Kidney (tissue), 14 donors: Measurements from ENCODE around the gene ACOT8. TPM values are rescaled to one million over a fixed set of nuclear protein-coding genes. Genes with fewer than 3 reads are reported as not detected.
A peak's percentile ranks its signal among the peaks of the same experiment; 100 is the strongest.

Source experiments
- DNase-seq, 5 donors: peaks; one replicate each; pipeline ENCODE4 v3.0.0-alpha.2; 2013 to 2020
- FAIRE-seq: peaks from 2 replicates; lab custom pipeline; 2012; peaks lifted over from hg19 to GRCh38; lab: Jason Lieb, UNC
- H3K27ac ChIP-seq, 2 donors: one replicate each; pipeline ENCODE4 v1.7.0; 2013; ENCODE audit warnings: low read depth in 2 of 2, low read length in 2 of 2, inconsistent platforms in 1 of 2
- H3K27me3 ChIP-seq: one replicate; pipeline ENCODE4 v1.7.1; 2013; ENCODE audit warnings: low read length, inconsistent platforms; ENCODE audit not compliant: control insufficient read depth, insufficient read depth
- H3K36me3 ChIP-seq, 3 donors: one replicate each; pipeline versions ENCODE4 v1.7.0 to v1.7.1; 2013; ENCODE audit warnings: low read length in 3 of 3, control low read depth in 1 of 3, inconsistent platforms in 1 of 3; ENCODE audit not compliant: insufficient read depth in 3 of 3, control insufficient read depth in 2 of 3
- H3K4me1 ChIP-seq, 3 donors: one replicate each; pipeline versions ENCODE4 v1.7.0 to v1.7.1; 2013; ENCODE audit warnings: low read length in 3 of 3, inconsistent platforms in 1 of 3, low read depth in 1 of 3; ENCODE audit not compliant: control insufficient read depth in 2 of 3, insufficient read depth in 2 of 3
- H3K4me3 ChIP-seq, 3 donors: one replicate each; pipeline versions ENCODE4 v1.7.0 to v1.8.1; 2013; ENCODE audit warnings: low read length in 3 of 3, control low read depth in 1 of 3, inconsistent platforms in 1 of 3
- H3K9ac ChIP-seq, 3 donors: one replicate each; pipeline versions ENCODE4 v1.7.0 to v1.7.1; 2013; ENCODE audit warnings: low read length in 3 of 3, control low read depth in 1 of 3, inconsistent platforms in 1 of 3
- H3K9me3 ChIP-seq, 3 donors: one replicate each; pipeline versions ENCODE4 v1.7.0 to v1.7.1; 2013; ENCODE audit warnings: low read length in 3 of 3, control low read depth in 1 of 3, inconsistent platforms in 1 of 3; ENCODE audit not compliant: control insufficient read depth in 2 of 3, insufficient read depth in 1 of 3
- intact Hi-C: fragments of 100-400 bp; cut with DNase I; formaldehyde crosslinking; loops from one replicate; pipeline ENCODE4 v1.11.1; 2022
- polyA plus RNA-seq: library from polyadenylated mRNA; stranded (reverse); fragments of 350-450 nt; fragmentation: Illumina TruSeq; extraction: RNeasy Lipid Tissue Mini Kit (QIAGEN cat#74804); gene quantifications from one replicate; pipeline ENCODE4 v1.2.3, GENCODE V29; 2014; ENCODE audit warnings: low read depth, low replicate concordance; ENCODE audit not compliant: insufficient read depth
- total RNA-seq: library from RNA; stranded (reverse); fragmentation: NEBNext Ultra II Directional; extraction: Animal tissue kit (Norgen Biotek cat#: 25700); gene quantifications from one replicate; pipeline ENCODE4 v1.2.1, GENCODE V29; 2021
- TF ChIP-seq, protein P1 (sequence below): IDR thresholded peaks from 3 replicates; pipeline ENCODE4 v1.5.1; 2012; ENCODE audit warnings: mild to moderate bottlenecking, moderate library complexity, borderline replicate concordance; ENCODE audit not compliant: insufficient read depth; ENCODE audit errors: extremely low read depth
- donor health status: control.
- donor health status: control.
- donor health status: control.
- donor health status: control.
- donor health status: control.
- donor health status: DM: yes; HTN: yes; CAD: no.
- donor health status: Normal renal cell carcinoma (clear cell type).

Gene ACOT8
- total and polyA plus RNA-seq, 2 donors from 2014 or later = 22.1 to 71.0 TPM

DNA sequence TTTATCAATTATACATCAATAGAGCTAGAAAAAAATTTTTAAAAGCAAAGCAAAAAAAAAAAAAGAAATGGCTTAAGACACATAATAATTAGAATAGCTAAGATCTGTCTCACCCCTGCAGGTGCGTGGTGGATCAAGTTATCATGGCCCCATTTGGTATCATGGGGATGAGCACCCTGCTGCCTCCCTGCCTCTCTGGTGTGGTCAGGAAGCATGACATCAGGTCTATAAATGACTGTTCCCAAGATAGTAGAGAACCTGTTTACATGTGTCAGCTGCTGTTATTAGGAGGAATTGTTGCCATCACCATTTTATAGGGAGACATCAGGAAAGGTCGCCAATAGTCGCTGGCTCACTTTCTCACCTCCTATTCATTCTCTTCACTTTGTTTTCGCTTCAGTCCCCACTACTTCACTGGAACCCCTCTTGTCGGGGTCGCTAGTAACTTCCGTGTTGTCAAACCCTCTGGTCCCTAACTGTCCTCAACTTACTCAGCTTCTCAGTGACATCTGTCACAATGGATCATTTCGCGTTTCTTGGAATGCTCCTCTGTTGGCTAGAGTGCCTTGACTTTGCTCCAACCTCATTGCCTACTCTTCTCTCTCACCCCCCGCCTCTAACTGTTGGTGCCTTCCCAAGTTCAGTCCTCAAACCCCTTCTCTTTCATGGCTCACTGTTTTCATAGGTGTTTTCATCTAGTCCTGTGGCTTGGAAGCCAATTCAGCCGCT, 60.7 kb downstream of the ACOT8 start:
- TF ChIP-seq, protein P1, sequence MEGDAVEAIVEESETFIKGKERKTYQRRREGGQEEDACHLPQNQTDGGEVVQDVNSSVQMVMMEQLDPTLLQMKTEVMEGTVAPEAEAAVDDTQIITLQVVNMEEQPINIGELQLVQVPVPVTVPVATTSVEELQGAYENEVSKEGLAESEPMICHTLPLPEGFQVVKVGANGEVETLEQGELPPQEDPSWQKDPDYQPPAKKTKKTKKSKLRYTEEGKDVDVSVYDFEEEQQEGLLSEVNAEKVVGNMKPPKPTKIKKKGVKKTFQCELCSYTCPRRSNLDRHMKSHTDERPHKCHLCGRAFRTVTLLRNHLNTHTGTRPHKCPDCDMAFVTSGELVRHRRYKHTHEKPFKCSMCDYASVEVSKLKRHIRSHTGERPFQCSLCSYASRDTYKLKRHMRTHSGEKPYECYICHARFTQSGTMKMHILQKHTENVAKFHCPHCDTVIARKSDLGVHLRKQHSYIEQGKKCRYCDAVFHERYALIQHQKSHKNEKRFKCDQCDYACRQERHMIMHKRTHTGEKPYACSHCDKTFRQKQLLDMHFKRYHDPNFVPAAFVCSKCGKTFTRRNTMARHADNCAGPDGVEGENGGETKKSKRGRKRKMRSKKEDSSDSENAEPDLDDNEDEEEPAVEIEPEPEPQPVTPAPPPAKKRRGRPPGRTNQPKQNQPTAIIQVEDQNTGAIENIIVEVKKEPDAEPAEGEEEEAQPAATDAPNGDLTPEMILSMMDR = no peak
- Histone ChIP-seq H3K4me3 (no peak overlapping the region), H3K4me1 (peaks cover 0 to 7% (median 5%) of the 10 kb centered on the region in 3 donors), H3K36me3 (peaks cover 4 to 20% (median 18%) of the 10 kb centered on the region in 3 donors), H3K9ac (no peak overlapping the region), H3K27me3 (no peaks in the 10 kb centered on the region), H3K9me3 (no peaks in the 10 kb centered on the region), H3K27ac (no peak overlapping the region)
- intact Hi-C loops = no loop called here
- FAIRE-seq (no peak), DNase-seq (no peak)

DNA sequence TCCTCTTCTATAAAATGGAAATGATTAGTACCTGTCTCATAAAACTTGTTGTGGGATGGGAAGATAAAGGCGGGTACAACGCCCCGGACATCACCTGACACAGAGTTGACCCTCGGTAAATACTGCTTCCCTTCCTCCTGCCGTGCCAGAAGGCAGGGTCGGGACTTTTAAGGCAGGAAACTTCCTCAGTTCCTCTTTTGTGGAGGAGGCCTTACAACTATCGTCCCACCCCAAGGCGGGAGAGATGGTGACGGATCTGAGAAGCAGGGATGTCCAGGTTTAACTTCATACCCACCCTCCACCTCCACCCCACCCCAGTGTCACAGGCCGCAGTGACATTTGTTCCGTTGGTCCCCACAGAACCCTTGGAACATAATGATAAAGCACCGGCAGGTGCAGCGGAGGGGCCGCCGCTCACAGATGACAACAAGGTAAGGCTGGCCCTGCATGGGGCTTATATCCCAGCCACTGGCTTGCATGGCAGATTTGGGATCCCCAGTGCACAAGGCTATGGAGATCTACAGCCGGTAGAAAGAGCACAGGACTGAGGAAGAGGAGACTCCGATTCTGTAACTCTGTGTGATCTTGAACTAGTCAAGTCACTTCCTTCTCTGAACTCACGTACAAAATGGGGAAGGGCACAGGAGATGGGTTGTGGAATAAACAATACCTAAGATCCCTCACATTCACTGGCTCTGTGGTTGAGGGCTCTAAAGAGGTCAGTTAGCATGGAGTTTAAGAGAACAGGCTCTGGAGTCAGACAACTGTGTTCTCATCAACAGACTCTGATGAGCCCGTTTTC, 64.7 kb downstream of the ACOT8 start:
- H3K9me3 ChIP-seq = no peaks in the 10 kb centered on the region
- intact Hi-C loops = no loop called here
- peak overlapping the region; percentile 89 to 94 (median 93) for H3K4me3 ChIP-seq
- DNase-seq (peak in 2 of 5 donors; percentile 15 to 36), FAIRE-seq (no peak)
- H3K9ac ChIP-seq = peak overlapping the region; percentile 76 to 94 (median 78)
- peaks cover 4 to 17% (median 11%) of the 10 kb centered on the region in 3 donors for H3K36me3 ChIP-seq
- TF ChIP-seq, protein P1 = no peak
- peaks cover 0 to 7% (median 5%) of the 10 kb centered on the region in 3 donors for H3K4me1 ChIP-seq
- H3K27me3 ChIP-seq = no peaks in the 10 kb centered on the region
- peak overlapping the region; percentile 82 to 85 for H3K27ac ChIP-seq

Other genes with a start within 250 kb of the ACOT8 start
- not detected for gene WFDC10A, start 227.7 kb downstream of the ACOT8 start, total RNA-seq
- not detected for gene WFDC10A, start 227.7 kb downstream of the ACOT8 start, polyA plus RNA-seq
- gene WFDC9, start 226.1 kb downstream of the ACOT8 start, total RNA-seq = not detected
- not detected for gene WFDC9, start 226.1 kb downstream of the ACOT8 start, polyA plus RNA-seq
- not detected for gene WFDC11, start 187.2 kb downstream of the ACOT8 start, total RNA-seq
- gene WFDC11, start 187.2 kb downstream of the ACOT8 start, polyA plus RNA-seq = not detected
- gene WFDC13, start 155.4 kb downstream of the ACOT8 start, total RNA-seq = not detected
- not detected for gene WFDC13, start 155.4 kb downstream of the ACOT8 start, polyA plus RNA-seq
- 0.60 TPM for gene WFDC10B, start 152.4 kb downstream of the ACOT8 start, total RNA-seq
- not detected for gene WFDC10B, start 152.4 kb downstream of the ACOT8 start, polyA plus RNA-seq
- gene SPINT4, start 135.0 kb downstream of the ACOT8 start, total RNA-seq = not detected
- not detected for gene SPINT4, start 135.0 kb downstream of the ACOT8 start, polyA plus RNA-seq
- gene WFDC3, start 65.5 kb downstream of the ACOT8 start, total RNA-seq = 1.2 TPM
- gene WFDC3, start 65.5 kb downstream of the ACOT8 start, polyA plus RNA-seq = 7.7 TPM
- 26.4 TPM for gene DNTTIP1, start 65.4 kb downstream of the ACOT8 start, total RNA-seq
- 34.7 TPM for gene DNTTIP1, start 65.4 kb downstream of the ACOT8 start, polyA plus RNA-seq
- gene UBE2C, start 44.7 kb downstream of the ACOT8 start, total RNA-seq = 2.4 TPM
- 2.0 TPM for gene UBE2C, start 44.7 kb downstream of the ACOT8 start, polyA plus RNA-seq
- gene TNNC2, start 30.1 kb downstream of the ACOT8 start, total RNA-seq = not detected
- 1.9 TPM for gene TNNC2, start 30.1 kb downstream of the ACOT8 start, polyA plus RNA-seq
- 23.2 TPM for gene SNX21, start 23.6 kb downstream of the ACOT8 start, total RNA-seq
- 35.6 TPM for gene SNX21, start 23.6 kb downstream of the ACOT8 start, polyA plus RNA-seq
- gene ZSWIM3, start 222 bp upstream of the ACOT8 start, total RNA-seq = 3.2 TPM
- 2.6 TPM for gene ZSWIM3, start 222 bp upstream of the ACOT8 start, polyA plus RNA-seq
- 13.1 TPM for gene ZSWIM1, start 23.8 kb upstream of the ACOT8 start, total RNA-seq
- gene ZSWIM1, start 23.8 kb upstream of the ACOT8 start, polyA plus RNA-seq = 6.7 TPM
- 6.7 TPM for gene SPATA25, start 30.2 kb upstream of the ACOT8 start, total RNA-seq
- gene SPATA25, start 30.2 kb upstream of the ACOT8 start, polyA plus RNA-seq = 6.7 TPM
- gene NEURL2, start 33.8 kb upstream of the ACOT8 start, total RNA-seq = 27.5 TPM
- gene NEURL2, start 33.8 kb upstream of the ACOT8 start, polyA plus RNA-seq = 37.3 TPM
- 180 TPM for gene CTSA, start 33.9 kb upstream of the ACOT8 start, total RNA-seq
- gene CTSA, start 33.9 kb upstream of the ACOT8 start, polyA plus RNA-seq = 408 TPM
- 345 TPM for gene PLTP, start 54.8 kb upstream of the ACOT8 start, total RNA-seq
- 790 TPM for gene PLTP, start 54.8 kb upstream of the ACOT8 start, polyA plus RNA-seq
- 43.1 TPM for gene PCIF1, start 77.3 kb upstream of the ACOT8 start, total RNA-seq
- gene PCIF1, start 77.3 kb upstream of the ACOT8 start, polyA plus RNA-seq = 27.4 TPM
- gene ZNF335, start 114.8 kb upstream of the ACOT8 start, total RNA-seq = 22.3 TPM
- gene ZNF335, start 114.8 kb upstream of the ACOT8 start, polyA plus RNA-seq = 5.7 TPM
- gene MMP9, start 151.5 kb upstream of the ACOT8 start, total RNA-seq = 6.6 TPM
- not detected for gene MMP9, start 151.5 kb upstream of the ACOT8 start, polyA plus RNA-seq
- gene SLC12A5, start 171.8 kb upstream of the ACOT8 start, total RNA-seq = 2.0 TPM
- 2.5 TPM for gene SLC12A5, start 171.8 kb upstream of the ACOT8 start, polyA plus RNA-seq
- gene NCOA5, start 232.6 kb upstream of the ACOT8 start, total RNA-seq = 28.3 TPM
- gene NCOA5, start 232.6 kb upstream of the ACOT8 start, polyA plus RNA-seq = 15.4 TPM